WERI-Rb-1 (cell line): ENCODE measurements around the gene NFIX.
A peak's percentile ranks its signal among the peaks of the same experiment; 100 is the strongest.
"Not testable (repeated sequence)": the region's sequence is repeated elsewhere in the genome, so short reads cannot be mapped to it uniquely, and the experiment has no call there.

Experiments used
- DNase-seq: peaks from one replicate; pipeline ENCODE4 v3.0.0-alpha.2; 2020
- H3K27ac ChIP-seq: fragments of 250-450 bp; sonication (Bioruptor Pico); 2 replicates; pipeline ENCODE4 v1.5.1; 2020; ENCODE audit warnings: mild to moderate bottlenecking, moderate library complexity
- H3K27me3 ChIP-seq: fragments of 250-450 bp; sonication (Bioruptor Pico); 2 replicates; pipeline ENCODE4 v1.5.1; 2021; ENCODE audit warnings: mild to moderate bottlenecking, low read depth, moderate library complexity; ENCODE audit not compliant: insufficient read depth, severe bottlenecking
- H3K36me3 ChIP-seq: fragments of 250-450 bp; sonication (Bioruptor Pico); 2 replicates; pipeline ENCODE4 v1.5.1; 2020; ENCODE audit warnings: mild to moderate bottlenecking, moderate library complexity
- H3K4me3 ChIP-seq: 2 replicates; pipeline ENCODE4 v1.5.1; 2011; ENCODE audit warnings: low read depth, mild to moderate bottlenecking, control low read depth, low read length
- H3K9me3 ChIP-seq: fragments of 250-450 bp; sonication (Bioruptor Pico); 2 replicates; pipeline ENCODE4 v1.5.1; 2021; ENCODE audit warnings: mild to moderate bottlenecking, moderate library complexity; ENCODE audit not compliant: severe bottlenecking
- TF ChIP-seq, protein P1 (sequence below): IDR thresholded peaks from 2 replicates; pipeline ENCODE4 v1.5.1; 2011; ENCODE audit warnings: low read depth, mild to moderate bottlenecking, control low read depth, inconsistent platforms, low read length

NFIX gene

DNA sequence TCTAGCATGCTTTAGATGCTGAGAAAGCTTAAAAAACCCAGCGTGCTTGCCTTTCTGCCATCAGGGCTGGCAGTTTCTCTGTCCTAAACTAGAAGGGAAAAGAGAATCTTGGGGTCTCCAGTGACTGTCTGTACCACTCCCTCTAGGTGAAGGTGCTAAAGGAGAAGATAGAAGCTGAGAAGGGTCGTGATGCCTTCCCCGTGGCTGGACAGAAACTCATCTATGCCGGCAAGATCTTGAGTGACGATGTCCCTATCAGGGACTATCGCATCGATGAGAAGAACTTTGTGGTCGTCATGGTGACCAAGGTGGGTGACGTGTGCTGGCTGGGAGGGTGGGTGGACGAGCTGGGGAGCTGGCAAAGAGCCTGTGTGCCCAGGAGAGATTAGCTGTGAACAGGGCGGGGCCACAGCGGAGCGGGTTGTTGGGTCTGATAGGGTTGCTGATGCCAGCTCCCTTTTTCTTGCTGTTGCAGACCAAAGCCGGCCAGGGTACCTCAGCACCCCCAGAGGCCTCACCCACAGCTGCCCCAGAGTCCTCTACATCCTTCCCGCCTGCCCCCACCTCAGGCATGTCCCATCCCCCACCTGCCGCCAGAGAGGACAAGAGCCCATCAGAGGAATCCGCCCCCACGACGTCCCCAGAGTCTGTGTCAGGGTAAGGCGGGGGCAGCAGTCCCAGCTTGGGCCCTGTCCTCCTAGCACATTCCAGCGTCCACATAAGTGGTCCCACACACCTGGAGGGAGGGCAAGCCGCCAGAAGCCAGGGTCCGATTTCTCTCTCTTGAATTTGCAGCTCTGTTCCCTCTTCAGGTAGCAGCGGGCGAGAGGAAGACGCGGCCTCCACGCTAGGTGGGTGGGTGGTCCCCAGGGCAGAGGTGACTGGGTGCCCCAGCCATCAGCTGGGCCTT is 47.3 kb upstream of the NFIX start:
- DNase-seq: no peak
- H3K27ac ChIP-seq: no peak overlapping the region
- TF ChIP-seq, protein P1, sequence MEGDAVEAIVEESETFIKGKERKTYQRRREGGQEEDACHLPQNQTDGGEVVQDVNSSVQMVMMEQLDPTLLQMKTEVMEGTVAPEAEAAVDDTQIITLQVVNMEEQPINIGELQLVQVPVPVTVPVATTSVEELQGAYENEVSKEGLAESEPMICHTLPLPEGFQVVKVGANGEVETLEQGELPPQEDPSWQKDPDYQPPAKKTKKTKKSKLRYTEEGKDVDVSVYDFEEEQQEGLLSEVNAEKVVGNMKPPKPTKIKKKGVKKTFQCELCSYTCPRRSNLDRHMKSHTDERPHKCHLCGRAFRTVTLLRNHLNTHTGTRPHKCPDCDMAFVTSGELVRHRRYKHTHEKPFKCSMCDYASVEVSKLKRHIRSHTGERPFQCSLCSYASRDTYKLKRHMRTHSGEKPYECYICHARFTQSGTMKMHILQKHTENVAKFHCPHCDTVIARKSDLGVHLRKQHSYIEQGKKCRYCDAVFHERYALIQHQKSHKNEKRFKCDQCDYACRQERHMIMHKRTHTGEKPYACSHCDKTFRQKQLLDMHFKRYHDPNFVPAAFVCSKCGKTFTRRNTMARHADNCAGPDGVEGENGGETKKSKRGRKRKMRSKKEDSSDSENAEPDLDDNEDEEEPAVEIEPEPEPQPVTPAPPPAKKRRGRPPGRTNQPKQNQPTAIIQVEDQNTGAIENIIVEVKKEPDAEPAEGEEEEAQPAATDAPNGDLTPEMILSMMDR: no peak
- H3K4me3 ChIP-seq: no peak overlapping the region
- no peaks in the 10 kb centered on the region for H3K27me3 ChIP-seq
- no peaks in the 10 kb centered on the region for H3K9me3 ChIP-seq
- H3K36me3 ChIP-seq: peaks cover 92% of the 10 kb centered on the region

DNA sequence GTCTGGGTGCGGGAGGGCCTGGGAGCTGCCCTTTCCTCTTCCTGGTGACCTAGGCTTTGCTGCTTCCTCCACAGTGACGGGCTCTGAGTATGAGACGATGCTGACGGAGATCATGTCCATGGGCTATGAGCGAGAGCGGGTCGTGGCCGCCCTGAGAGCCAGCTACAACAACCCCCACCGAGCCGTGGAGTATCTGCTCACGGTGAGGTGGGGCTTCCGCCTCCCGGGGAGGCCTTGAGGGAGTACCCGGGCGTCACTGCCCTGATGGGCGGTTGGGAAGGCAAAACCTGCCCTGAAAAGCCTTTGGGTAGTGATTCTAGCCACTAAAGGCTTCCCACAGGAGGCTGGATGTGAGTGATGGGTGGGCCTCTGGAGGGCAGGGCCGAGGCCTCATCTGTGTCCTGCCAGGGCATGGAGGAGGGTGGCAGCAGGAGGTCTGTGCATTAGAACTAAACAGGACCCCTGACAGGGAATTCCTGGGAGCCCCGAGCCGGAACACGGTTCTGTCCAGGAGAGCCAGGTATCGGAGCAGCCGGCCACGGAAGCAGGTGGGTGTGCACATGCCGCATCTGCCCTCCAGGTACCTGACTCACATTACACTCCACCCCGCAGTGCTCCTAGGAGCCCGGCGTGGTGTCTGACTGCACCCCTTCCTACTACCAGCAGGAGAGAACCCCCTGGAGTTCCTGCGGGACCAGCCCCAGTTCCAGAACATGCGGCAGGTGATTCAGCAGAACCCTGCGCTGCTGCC is 46.5 kb upstream of the NFIX start:
- TF ChIP-seq, protein P1: no peak
- Histone ChIP-seq H3K4me3 (no peak overlapping the region), H3K36me3 (peaks cover 92% of the 10 kb centered on the region), H3K9me3 (no peaks in the 10 kb centered on the region), H3K27me3 (no peaks in the 10 kb centered on the region), H3K27ac (no peak overlapping the region)
- no peak for DNase-seq

DNA sequence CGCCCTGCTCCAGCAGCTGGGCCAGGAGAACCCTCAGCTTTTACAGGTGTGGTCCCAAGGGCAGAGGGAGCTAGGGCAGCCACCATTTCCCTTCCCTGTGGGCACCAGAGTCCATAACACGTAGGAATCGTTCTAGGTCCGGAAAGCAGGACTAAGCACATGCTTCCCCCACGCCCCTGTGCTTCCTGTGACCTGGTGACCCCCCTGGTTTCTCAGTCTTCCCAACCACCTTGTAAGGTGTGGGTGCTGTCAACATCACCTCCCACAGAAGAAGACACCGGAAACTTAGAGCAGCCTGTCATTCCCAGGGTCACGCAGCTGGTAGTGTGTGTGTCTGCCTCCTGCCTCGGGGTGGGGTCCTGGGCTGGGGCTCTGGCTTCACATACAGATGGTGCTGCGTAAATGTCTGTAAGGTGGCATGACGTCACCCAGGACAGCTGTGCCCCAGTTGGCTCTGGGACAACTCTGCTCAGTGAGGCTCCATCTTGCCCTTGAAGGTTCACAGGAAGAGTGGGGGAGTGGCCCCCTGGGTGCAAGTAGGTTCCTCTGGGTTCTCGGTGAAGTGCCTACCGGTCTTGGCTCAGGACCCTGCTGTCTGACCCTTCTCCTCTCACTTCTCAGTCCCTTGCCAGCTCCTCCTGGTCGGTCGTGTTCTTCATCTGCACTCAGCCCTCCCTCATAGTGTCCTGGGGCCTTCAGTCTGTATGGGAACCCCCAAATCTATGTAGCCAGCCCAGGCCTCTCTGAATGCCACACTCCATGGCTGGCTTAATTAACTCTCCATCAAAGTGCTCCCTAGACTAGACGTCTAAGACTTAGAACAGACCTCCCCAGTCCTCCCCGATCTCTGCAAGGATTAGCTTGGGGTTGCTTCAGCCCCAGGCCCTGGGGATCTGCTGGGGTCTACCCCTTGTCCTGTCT is 45.7 kb upstream of the NFIX start:
- no peak for DNase-seq
- no peak overlapping the region for H3K27ac ChIP-seq
- peaks cover 95% of the 10 kb centered on the region for H3K36me3 ChIP-seq
- H3K4me3 ChIP-seq: no peak overlapping the region
- TF ChIP-seq, protein P1: no peak
- no peaks in the 10 kb centered on the region for H3K27me3 ChIP-seq
- H3K9me3 ChIP-seq: no peaks in the 10 kb centered on the region

DNA sequence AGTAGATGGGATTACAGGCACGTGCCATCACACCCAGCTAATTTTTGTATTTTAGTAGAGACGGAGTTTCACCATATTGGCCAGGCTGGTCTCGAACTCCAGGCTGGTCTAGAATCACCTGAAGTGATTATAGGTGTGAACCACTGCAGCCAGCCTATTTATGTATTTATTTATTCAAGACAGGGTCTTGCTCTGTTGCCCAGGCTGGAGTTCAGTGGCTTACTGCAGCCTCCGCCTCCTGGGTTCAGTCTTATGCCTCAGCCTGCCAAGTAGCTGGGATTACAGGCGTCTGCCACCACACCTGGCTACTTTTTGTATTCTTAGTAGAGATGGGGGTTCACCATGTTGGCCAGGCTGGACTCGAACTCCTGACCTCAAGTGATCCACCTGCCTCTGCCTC is 43.2 kb upstream of the NFIX start:
- peaks cover 94% of the 10 kb centered on the region for H3K36me3 ChIP-seq

DNA sequence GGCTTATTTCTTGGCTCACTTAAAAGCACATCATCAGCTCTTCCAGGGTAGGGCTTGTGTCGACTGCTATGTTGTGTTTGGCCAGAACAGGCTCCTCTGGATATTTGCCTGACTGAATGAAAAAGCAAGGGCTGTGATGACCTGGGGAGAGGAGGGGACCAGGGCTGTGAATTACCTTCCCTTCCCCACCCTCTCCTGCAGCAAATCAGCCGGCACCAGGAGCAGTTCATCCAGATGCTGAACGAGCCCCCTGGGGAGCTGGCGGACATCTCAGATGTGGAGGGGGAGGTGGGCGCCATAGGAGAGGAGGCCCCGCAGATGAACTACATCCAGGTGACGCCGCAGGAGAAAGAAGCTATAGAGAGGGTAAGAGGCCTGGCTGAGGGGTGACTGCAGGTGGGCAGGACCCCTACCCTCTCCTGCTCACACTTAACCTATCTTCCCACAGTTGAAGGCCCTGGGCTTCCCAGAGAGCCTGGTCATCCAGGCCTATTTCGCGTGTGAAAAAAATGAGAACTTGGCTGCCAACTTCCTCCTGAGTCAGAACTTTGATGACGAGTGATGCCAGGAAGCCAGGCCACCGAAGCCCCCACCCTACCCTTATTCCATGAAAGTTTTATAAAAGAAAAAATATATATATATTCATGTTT is 42.7 kb upstream of the NFIX start:
- Histone ChIP-seq H3K27ac (peak overlapping the region; percentile 90), H3K36me3 (peaks cover 89% of the 10 kb centered on the region), H3K9me3 (no peaks in the 10 kb centered on the region), H3K4me3 (no peak overlapping the region), H3K27me3 (no peaks in the 10 kb centered on the region)
- TF ChIP-seq, protein P1: no peak
- no peak for DNase-seq

More for the DNA sequence above, 43.2 kb upstream of the NFIX start:
- DNase-seq, H3K4me3 ChIP-seq, H3K9me3 ChIP-seq, H3K27me3 ChIP-seq: not testable (repeated sequence)
- peak overlapping the region; percentile 90 for H3K27ac ChIP-seq
